Lung (tissue), 12 donors: ENCODE measurements around the gene PFKL. TPM values are rescaled to one million over a fixed set of nuclear protein-coding genes. Genes with fewer than 3 reads are reported as not detected.

Source experiments
- ATAC-seq: fragments of 200-7000 bp; cut with Tn5 transposase; one replicate; pipeline ENCODE4 v1.9.1; 2020; ENCODE audit warnings: moderate number of reproducible peaks; ENCODE audit not compliant: insufficient read depth, low FRiP score
- DNase-seq, 3 donors: peaks; one replicate each; pipeline ENCODE4 v3.0.0-alpha.2; 2013 to 2017
- H3K27ac ChIP-seq, 2 donors: one replicate each; pipeline ENCODE4 v1.5.1; 2013; ENCODE audit warnings: mild to moderate bottlenecking in 2 of 2, moderate library complexity in 2 of 2, control low read depth in 1 of 2, inconsistent platforms in 1 of 2, low read depth in 1 of 2, low read length in 1 of 2
- H3K27me3 ChIP-seq, 3 donors: one replicate each; pipeline ENCODE4 v1.5.1; 2013; ENCODE audit warnings: low read length in 2 of 3; ENCODE audit not compliant: control insufficient read depth in 3 of 3, insufficient read depth in 3 of 3
- H3K36me3 ChIP-seq, 4 donors: one replicate each; pipeline ENCODE4 v1.5.1; 2013; ENCODE audit warnings: low read length in 4 of 4, mild to moderate bottlenecking in 1 of 4, moderate library complexity in 1 of 4; ENCODE audit not compliant: control insufficient read depth in 4 of 4, insufficient read depth in 4 of 4
- H3K4me1 ChIP-seq, 5 donors: one replicate each; pipeline ENCODE4 v1.5.1; 2013; ENCODE audit warnings: low read length in 5 of 5, mild to moderate bottlenecking in 2 of 5, moderate library complexity in 1 of 5; ENCODE audit not compliant: control insufficient read depth in 5 of 5, insufficient read depth in 5 of 5
- H3K4me3 ChIP-seq: one replicate; pipeline ENCODE4 v1.5.1; 2013; ENCODE audit warnings: mild to moderate bottlenecking, control low read depth, moderate library complexity
- H3K9ac ChIP-seq, 2 donors: one replicate each; pipeline ENCODE4 v1.5.1; 2013; ENCODE audit warnings: low read length in 2 of 2, control low read depth in 1 of 2; ENCODE audit not compliant: insufficient read depth in 1 of 2
- H3K9me3 ChIP-seq, 4 donors: one replicate each; pipeline ENCODE4 v1.5.1; 2013; ENCODE audit warnings: low read length in 3 of 4, mild to moderate bottlenecking in 1 of 4, moderate library complexity in 1 of 4; ENCODE audit not compliant: control insufficient read depth in 4 of 4, insufficient read depth in 3 of 4
- WGBS, 2 donors: extraction: QIAGEN DNeasy Blood & Tissue Kit; methylation state at CpG; one replicate each; pipeline ENCODE4 v1.1.7; 2013; 5-methylcytosine and 5-hydroxymethylcytosine counted together
- polyA plus RNA-seq, 2 donors: library from polyadenylated mRNA; stranded (reverse); fragments of 200-250 nt; gene quantifications; one replicate each; pipeline ENCODE4 v1.2.1, GENCODE V29; 2013
- total RNA-seq, 2 donors: library from RNA; depleted of rRNA in 1 of 2; stranded (reverse); fragments of >200 nt in 1 of 2; gene quantifications; one replicate each; pipeline ENCODE4 v1.2.1, GENCODE V29; 2014 to 2021
- TF ChIP-seq, protein P1 (sequence below): IDR thresholded peaks from 2 replicates; pipeline ENCODE4 v1.5.1; 2012; ENCODE audit warnings: mild to moderate bottlenecking; ENCODE audit errors: control extremely low read depth, extremely low read depth
- donor health status: control.
- donor health status: control.
- donor health status: Bipolar disorder and iron deficiency.
- donor health status: healthy.
- donor health status: DM: yes; HTN: yes; CAD: no.

Gene PFKL
- total and polyA plus RNA-seq, 4 donors, result 63.4 to 129 (median 103) TPM

DNA sequence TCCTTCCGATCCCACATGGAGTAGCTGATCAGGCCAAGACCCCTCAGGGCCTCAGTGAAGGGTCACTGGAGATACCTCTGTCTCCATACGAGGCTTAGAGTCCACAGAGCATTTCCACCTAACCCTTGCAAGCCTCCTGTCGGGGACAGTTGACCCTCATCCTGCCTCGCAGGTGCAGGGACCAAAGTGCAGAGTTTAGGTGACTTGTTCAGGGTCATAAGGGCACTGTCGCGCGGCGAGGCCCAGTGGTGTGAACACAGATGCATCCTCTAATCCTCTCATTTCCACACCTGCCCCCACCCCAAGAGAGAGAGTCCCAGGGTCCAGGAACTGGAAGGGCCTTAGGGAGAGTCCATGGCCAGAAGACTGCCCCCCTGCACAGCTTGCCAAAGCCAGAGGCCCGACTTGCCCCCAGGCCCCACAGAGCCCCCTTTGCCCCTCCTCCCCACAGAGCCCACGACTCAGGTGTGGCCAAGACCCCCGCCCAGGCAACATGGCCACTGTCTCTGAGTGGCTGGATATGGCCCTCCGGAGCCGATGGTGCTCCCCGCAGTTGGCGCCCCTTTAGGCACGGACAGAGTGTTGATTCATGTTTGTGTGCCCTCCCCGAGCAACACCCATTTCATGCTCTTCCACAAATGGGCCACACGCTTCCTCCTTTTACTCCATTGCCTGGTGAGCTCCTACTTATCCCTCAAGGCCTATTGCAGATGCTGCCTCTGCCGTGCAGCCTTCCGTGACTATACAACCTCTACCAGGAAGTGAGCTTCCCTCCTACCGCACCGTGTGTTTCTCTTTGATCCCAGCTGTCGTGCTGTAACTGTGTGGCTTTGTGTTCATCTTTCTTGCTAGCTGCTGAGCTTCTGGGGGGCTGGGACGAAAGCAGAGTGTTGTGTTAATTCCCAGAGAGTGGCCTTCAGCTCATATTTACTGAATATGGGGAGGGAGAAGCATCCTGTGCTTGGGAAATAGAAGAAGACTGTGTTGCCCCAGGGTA lies 55.2 kb downstream of the PFKL start:
- no peak for ATAC-seq
- Histone ChIP-seq H3K27me3 (peaks cover 4 to 25% (median 11%) of the 10 kb centered on the region in 3 donors), H3K9me3 (peaks cover 0 to 4% (median 0%) of the 10 kb centered on the region in 4 donors), H3K9ac (no peak overlapping the region), H3K27ac (no peak overlapping the region), H3K4me1 (peaks cover 0 to 9% (median 4%) of the 10 kb centered on the region in 5 donors), H3K4me3 (no peak overlapping the region), H3K36me3 (no peaks in the 10 kb centered on the region)
- WGBS, 2 donors, result 67 to 71% methylated on average over 24 of the region's 24 CpGs
- TF ChIP-seq, protein P1, sequence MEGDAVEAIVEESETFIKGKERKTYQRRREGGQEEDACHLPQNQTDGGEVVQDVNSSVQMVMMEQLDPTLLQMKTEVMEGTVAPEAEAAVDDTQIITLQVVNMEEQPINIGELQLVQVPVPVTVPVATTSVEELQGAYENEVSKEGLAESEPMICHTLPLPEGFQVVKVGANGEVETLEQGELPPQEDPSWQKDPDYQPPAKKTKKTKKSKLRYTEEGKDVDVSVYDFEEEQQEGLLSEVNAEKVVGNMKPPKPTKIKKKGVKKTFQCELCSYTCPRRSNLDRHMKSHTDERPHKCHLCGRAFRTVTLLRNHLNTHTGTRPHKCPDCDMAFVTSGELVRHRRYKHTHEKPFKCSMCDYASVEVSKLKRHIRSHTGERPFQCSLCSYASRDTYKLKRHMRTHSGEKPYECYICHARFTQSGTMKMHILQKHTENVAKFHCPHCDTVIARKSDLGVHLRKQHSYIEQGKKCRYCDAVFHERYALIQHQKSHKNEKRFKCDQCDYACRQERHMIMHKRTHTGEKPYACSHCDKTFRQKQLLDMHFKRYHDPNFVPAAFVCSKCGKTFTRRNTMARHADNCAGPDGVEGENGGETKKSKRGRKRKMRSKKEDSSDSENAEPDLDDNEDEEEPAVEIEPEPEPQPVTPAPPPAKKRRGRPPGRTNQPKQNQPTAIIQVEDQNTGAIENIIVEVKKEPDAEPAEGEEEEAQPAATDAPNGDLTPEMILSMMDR, result no peak
- no peak for DNase-seq

DNA sequence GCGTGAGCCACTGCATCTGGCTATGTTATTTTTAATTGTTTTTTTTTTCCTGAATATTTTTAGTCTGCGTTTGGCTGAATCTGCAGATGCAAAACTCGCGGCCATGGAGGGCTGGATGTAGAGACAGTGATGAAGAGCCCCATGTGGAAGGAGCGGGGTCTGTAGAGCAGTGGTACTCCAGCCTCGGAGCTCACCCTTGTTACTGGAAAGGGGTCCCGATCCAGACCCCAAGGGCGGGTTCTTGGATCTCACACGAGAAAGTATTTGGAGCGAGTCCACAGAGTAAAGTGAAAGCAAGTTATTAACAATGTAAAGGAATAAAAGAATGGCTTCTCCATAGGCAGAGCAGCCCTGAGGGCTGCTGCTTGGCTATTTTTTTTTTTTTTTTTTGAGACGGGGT lies 56.3 kb downstream of the PFKL start:
- no peak overlapping the region for H3K27ac ChIP-seq
- WGBS, 2 donors, result 91 to 95% methylated on average over 11 of the region's 11 CpGs
- H3K4me3 ChIP-seq, result no peak overlapping the region
- peaks cover 0 to 4% (median 0%) of the 10 kb centered on the region in 4 donors for H3K9me3 ChIP-seq
- DNase-seq, result no peak
- no peak overlapping the region for H3K9ac ChIP-seq
- peaks cover 0 to 9% (median 4%) of the 10 kb centered on the region in 5 donors for H3K4me1 ChIP-seq
- peaks cover 4 to 23% (median 10%) of the 10 kb centered on the region in 3 donors for H3K27me3 ChIP-seq
- TF ChIP-seq, protein P1, result no peak
- H3K36me3 ChIP-seq, result no peaks in the 10 kb centered on the region
- no peak for ATAC-seq

DNA sequence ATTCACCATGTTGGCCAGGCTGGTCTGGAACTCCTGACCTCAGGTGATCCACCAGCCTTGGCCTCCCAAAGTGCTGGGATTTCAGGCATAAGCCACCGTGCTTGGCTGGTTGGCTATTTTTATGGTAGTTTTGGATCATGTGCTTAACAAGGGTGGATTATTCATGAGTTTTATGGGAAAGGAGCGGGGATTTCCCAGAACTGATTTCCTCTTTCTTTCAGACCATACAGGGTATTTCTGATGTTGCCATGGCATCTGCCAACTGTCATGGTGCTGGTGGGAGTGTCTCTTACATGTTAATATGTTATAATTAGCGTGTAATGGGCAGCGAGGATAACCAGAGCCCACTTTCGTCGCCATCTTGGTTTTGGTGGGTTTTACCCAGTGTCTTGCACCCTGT lies 56.8 kb downstream of the PFKL start:
- no peaks in the 10 kb centered on the region for H3K36me3 ChIP-seq
- 79 to 83% methylated on average over 6 of the region's 6 CpGs for WGBS, 2 donors
- peaks cover 0 to 4% (median 0%) of the 10 kb centered on the region in 4 donors for H3K9me3 ChIP-seq
- no peak for ATAC-seq
- H3K4me1 ChIP-seq, result peaks cover 0 to 9% (median 4%) of the 10 kb centered on the region in 5 donors
- no peak overlapping the region for H3K27ac ChIP-seq
- TF ChIP-seq, protein P1, result no peak
- H3K9ac ChIP-seq, result no peak overlapping the region
- no peak for DNase-seq
- no peak overlapping the region for H3K4me3 ChIP-seq
- H3K27me3 ChIP-seq, result peaks cover 4 to 18% (median 5%) of the 10 kb centered on the region in 3 donors
